IPS-20b (cell line): ENCODE measurements around the gene C1orf210.
A peak's percentile ranks its signal among the peaks of the same experiment; 100 is the strongest.

Experiments
- H3K27ac ChIP-seq: one replicate; pipeline ENCODE4 v1.5.1; 2013; ENCODE audit warnings: low read length
- H3K27me3 ChIP-seq: 2 replicates; pipeline ENCODE4 v1.6.1; 2013; ENCODE audit warnings: mild to moderate bottlenecking, low read length, inconsistent platforms; ENCODE audit not compliant: insufficient read depth
- H3K36me3 ChIP-seq: 2 replicates; pipeline ENCODE4 v1.6.1; 2013; ENCODE audit warnings: low read depth, mild to moderate bottlenecking, inconsistent platforms, low read length, moderate library complexity; ENCODE audit not compliant: insufficient read depth
- H3K4me1 ChIP-seq: 2 replicates; pipeline ENCODE4 v1.6.1; 2013; ENCODE audit warnings: mild to moderate bottlenecking, control low read depth, inconsistent platforms, low read length, moderate library complexity; ENCODE audit not compliant: insufficient read depth
- H3K4me3 ChIP-seq: 2 replicates; pipeline ENCODE4 v1.5.1; 2013; ENCODE audit warnings: mild to moderate bottlenecking, low read length, inconsistent platforms
- H3K9ac ChIP-seq: 2 replicates; pipeline ENCODE4 v1.6.1; 2013; ENCODE audit warnings: low read depth, mild to moderate bottlenecking, inconsistent platforms, low read length, moderate library complexity
- H3K9me3 ChIP-seq: 2 replicates; pipeline ENCODE4 v1.6.1; 2013; ENCODE audit warnings: mild to moderate bottlenecking, low read depth, low read length, inconsistent platforms; ENCODE audit not compliant: insufficient read depth

C1orf210 gene

GRCh38 chr1:43285269-43285990 lies at the start of gene C1orf210:
TSS of gene C1orf210 (minus strand) at chr1:43285581. CDS start at chr1:43283270, 2,311 bp downstream.
- Histone ChIP-seq H3K4me3 (peak within 1 kb of the TSS; percentile 66), H3K27ac (no peak within 1 kb of the TSS), H3K27me3 (no peaks in the 10 kb centered on the region), H3K36me3 (no peaks in the 10 kb centered on the region), H3K4me1 (peaks cover 6% of the 10 kb centered on the region; the same call in 1 of the 2 replicates), H3K9me3 (no peaks in the 10 kb centered on the region), H3K9ac (peak within 1 kb of the TSS; percentile 39; the same call in 1 of the 2 replicates)

GRCh38 chr1:43334453-43335205 lies 49.2 kb upstream of the C1orf210 start:
- Histone ChIP-seq H3K9ac (no peak overlapping the region), H3K4me1 (peaks cover 4% of the 10 kb centered on the region; the same call in 1 of the 2 replicates), H3K27me3 (no peaks in the 10 kb centered on the region), H3K36me3 (no peaks in the 10 kb centered on the region), H3K27ac (no peak overlapping the region), H3K9me3 (no peaks in the 10 kb centered on the region), H3K4me3 (no peak overlapping the region)

- Histone ChIP-seq H3K27me3 (no peaks in the 10 kb centered on the region), H3K9ac (no peak overlapping the region), H3K27ac (no peak overlapping the region), H3K4me3 (no peak overlapping the region), H3K4me1 (peaks cover 4% of the 10 kb centered on the region; the same call in 1 of the 2 replicates), H3K36me3 (no peaks in the 10 kb centered on the region), H3K9me3 (peaks cover 9% of the 10 kb centered on the region)
These were observed 46.3 kb upstream of the C1orf210 start for GRCh38 chr1:43331688-43332087.

- H3K27ac ChIP-seq, result no peak overlapping the region
- H3K9ac ChIP-seq, result no peak overlapping the region
- H3K36me3 ChIP-seq, result no peaks in the 10 kb centered on the region
- H3K27me3 ChIP-seq, result no peaks in the 10 kb centered on the region
- no peak overlapping the region for H3K4me3 ChIP-seq
- H3K4me1 ChIP-seq, result peaks cover 4% of the 10 kb centered on the region; the same call in 1 of the 2 replicates
- peaks cover 9% of the 10 kb centered on the region for H3K9me3 ChIP-seq
These were observed 44.8 kb upstream of the C1orf210 start for GRCh38 chr1:43329995-43330751.

GRCh38 chr1:43327549-43328292 lies 42.3 kb upstream of the C1orf210 start:
- H3K4me3 ChIP-seq, result no peak overlapping the region
- peaks cover 9% of the 10 kb centered on the region for H3K4me1 ChIP-seq
- no peak overlapping the region for H3K9ac ChIP-seq
- H3K9me3 ChIP-seq, result peaks cover 9% of the 10 kb centered on the region
- no peaks in the 10 kb centered on the region for H3K27me3 ChIP-seq
- H3K36me3 ChIP-seq, result no peaks in the 10 kb centered on the region
- H3K27ac ChIP-seq, result no peak overlapping the region

- Histone ChIP-seq H3K27me3 (no peaks in the 10 kb centered on the region), H3K9ac (no peak overlapping the region), H3K4me3 (no peak overlapping the region), H3K4me1 (peaks cover 9% of the 10 kb centered on the region), H3K9me3 (peaks cover 9% of the 10 kb centered on the region), H3K27ac (no peak overlapping the region), H3K36me3 (no peaks in the 10 kb centered on the region)
These were observed 40.0 kb upstream of the C1orf210 start for GRCh38 chr1:43325381-43325780.

- H3K4me1 ChIP-seq, result peaks cover 6% of the 10 kb centered on the region
- H3K9me3 ChIP-seq, result peaks cover 9% of the 10 kb centered on the region
- H3K4me3 ChIP-seq, result no peak overlapping the region
- no peaks in the 10 kb centered on the region for H3K36me3 ChIP-seq
- no peaks in the 10 kb centered on the region for H3K27me3 ChIP-seq
- no peak overlapping the region for H3K27ac ChIP-seq
- no peak overlapping the region for H3K9ac ChIP-seq
These were observed 39.4 kb upstream of the C1orf210 start for GRCh38 chr1:43324810-43325209.

- no peaks in the 10 kb centered on the region for H3K36me3 ChIP-seq
- H3K27me3 ChIP-seq, result no peaks in the 10 kb centered on the region
- H3K4me3 ChIP-seq, result no peak overlapping the region
- peaks cover under 1% of the 10 kb centered on the region; the same call in 1 of the 2 replicates for H3K9me3 ChIP-seq
- H3K9ac ChIP-seq, result no peak overlapping the region
- peaks cover 6% of the 10 kb centered on the region for H3K4me1 ChIP-seq
- H3K27ac ChIP-seq, result no peak overlapping the region
These were observed 37.1 kb upstream of the C1orf210 start for GRCh38 chr1:43322506-43322905.

- H3K9me3 ChIP-seq, result no peaks in the 10 kb centered on the region
- H3K36me3 ChIP-seq, result no peaks in the 10 kb centered on the region
- no peaks in the 10 kb centered on the region for H3K27me3 ChIP-seq
- peaks cover 6% of the 10 kb centered on the region for H3K4me1 ChIP-seq
- no peak overlapping the region for H3K4me3 ChIP-seq
- no peak overlapping the region for H3K9ac ChIP-seq
- no peak overlapping the region for H3K27ac ChIP-seq
These were observed 36.0 kb upstream of the C1orf210 start for GRCh38 chr1:43321331-43321891.

GRCh38 chr1:43319766-43320165 lies 34.4 kb upstream of the C1orf210 start:
- Histone ChIP-seq H3K36me3 (no peaks in the 10 kb centered on the region), H3K9ac (no peak overlapping the region), H3K27ac (no peak overlapping the region), H3K4me1 (peaks cover 5% of the 10 kb centered on the region), H3K27me3 (no peaks in the 10 kb centered on the region), H3K9me3 (no peaks in the 10 kb centered on the region), H3K4me3 (no peak overlapping the region)

GRCh38 chr1:43319288-43319687 lies 33.9 kb upstream of the C1orf210 start:
- no peak overlapping the region for H3K9ac ChIP-seq
- H3K36me3 ChIP-seq, result no peaks in the 10 kb centered on the region
- H3K27ac ChIP-seq, result no peak overlapping the region
- H3K27me3 ChIP-seq, result no peaks in the 10 kb centered on the region
- H3K4me3 ChIP-seq, result no peak overlapping the region
- no peaks in the 10 kb centered on the region for H3K9me3 ChIP-seq
- H3K4me1 ChIP-seq, result peaks cover under 1% of the 10 kb centered on the region; the same call in 1 of the 2 replicates
